HG02588 (cell line): ENCODE results near the gene CPXM2.

ENCODE experiments used
- ATAC-seq: cut with Tn5 transposase; IDR thresholded peaks from one replicate; pipeline ENCODE4 v1.9.1; 2021; ENCODE audit warnings: mild to moderate bottlenecking, moderate library complexity; ENCODE audit not compliant: unreplicated experiment

CPXM2 gene

DNA sequence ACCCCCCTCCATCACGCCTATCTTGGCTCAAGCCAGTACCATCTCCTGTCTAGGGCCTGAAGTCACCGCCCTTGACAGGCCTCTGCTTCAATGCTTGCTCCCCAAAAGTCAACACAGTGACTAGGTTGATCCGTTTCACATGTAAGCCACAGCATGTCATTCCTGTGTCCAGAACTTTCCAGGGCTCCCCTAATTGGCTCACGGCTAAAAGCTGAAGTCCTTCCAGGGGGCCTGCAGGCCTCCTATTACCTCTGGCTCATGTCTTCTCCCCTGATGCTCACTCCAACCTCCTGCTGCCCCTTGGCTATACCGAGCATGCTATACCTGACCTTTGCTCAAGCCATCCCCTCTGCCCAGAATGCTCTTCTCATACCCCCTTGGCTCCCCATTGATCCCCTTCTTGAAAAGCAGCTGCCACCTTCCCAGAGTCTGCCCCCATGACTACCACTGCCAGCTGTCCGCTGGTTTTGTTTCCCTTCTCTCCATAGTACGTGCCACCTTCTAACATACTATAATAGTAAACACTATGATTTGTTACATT is 39.1 kb downstream of the CPXM2 start:
- no peak for ATAC-seq

DNA sequence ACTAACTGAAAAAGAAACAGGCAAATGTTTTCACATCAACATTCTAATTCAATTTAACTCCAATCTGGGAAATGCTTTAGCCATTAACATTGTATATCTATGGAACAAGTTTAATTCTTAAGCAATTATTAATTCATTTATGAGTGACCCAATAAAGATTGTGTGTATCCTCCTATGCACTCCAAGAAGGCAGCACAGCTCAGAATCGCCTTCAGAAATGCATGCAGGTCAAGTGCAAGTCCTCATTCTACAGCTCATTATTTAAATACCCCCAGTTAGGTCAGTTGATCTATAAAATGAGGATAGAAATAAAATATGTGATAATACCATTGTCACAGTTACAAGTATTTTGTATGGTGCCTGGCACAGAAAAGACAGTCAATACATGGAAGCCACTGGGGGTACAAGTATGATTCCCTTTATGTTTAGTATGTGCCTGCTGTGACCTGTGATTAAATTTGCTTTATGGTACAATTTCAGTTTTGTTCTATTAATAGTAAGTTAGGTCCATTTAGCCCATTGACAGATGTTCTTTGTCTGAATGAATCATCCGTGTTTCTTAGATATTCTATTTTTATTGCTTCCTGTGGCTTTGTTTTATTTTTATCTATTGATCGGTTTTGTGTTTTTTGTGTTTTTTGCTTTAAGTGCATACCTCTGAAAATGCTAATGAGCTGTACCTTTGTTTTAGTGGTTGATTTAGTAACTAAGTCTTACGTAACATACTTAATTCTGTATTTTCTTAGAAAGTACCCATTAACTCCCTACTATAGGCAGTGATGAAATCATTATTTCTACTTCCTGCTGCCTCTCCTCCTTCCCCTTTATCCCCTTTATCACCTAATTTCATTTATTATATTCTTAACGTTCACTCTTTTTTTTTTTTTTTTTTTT is 42.8 kb downstream of the CPXM2 start:
- ATAC-seq, result peak; percentile 84

- no peak for ATAC-seq
Measured at GRCh38 chr10:123847686-123848432, 43.7 kb downstream of the CPXM2 start.

DNA sequence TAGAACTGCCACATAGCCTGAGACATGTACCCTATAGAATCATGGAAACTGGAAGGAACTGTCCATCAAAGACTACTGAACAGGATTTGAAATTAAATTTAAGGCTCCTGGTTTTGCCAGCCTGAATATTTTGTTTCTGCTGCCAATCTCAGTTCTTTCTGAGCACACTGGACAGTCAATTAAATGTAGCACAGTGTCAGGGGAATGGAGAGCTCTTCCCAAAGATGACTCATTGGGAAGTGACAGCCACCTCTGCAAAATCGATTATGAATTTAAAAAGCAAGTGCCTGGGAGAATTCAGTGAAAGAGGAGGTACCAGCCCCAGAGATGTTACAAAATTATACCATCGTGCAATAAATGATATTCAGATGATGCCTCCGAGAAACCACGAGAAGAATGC is 47.8 kb downstream of the CPXM2 start:
- ATAC-seq, result no peak

- no peak for ATAC-seq
Measured at GRCh38 chr10:123842692-123843385, 48.8 kb downstream of the CPXM2 start.

GRCh38 chr10:123841560-123841959 is 50.0 kb downstream of the CPXM2 start:
- no peak for ATAC-seq

DNA sequence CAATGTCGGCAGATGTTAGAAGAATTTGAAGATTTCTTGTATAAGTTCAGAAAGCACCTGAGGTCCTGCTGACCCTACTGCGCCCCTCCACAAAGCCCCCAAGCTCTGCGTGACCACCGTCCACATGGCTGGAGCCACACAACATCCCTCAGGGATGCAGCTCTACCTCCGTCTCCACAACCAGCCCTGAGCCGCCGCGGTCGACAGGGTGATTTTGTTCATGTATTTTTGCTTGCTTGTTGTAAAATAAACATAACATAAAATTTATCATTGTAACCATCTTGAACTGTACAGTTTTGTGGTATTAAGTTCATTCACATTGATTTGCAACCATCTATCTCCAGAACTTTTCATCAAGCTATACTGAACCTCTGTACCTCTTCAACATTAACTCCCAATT is 50.5 kb downstream of the CPXM2 start:
- no peak for ATAC-seq

GRCh38 chr10:123840714-123841113 is 50.9 kb downstream of the CPXM2 start:
- no peak for ATAC-seq

DNA sequence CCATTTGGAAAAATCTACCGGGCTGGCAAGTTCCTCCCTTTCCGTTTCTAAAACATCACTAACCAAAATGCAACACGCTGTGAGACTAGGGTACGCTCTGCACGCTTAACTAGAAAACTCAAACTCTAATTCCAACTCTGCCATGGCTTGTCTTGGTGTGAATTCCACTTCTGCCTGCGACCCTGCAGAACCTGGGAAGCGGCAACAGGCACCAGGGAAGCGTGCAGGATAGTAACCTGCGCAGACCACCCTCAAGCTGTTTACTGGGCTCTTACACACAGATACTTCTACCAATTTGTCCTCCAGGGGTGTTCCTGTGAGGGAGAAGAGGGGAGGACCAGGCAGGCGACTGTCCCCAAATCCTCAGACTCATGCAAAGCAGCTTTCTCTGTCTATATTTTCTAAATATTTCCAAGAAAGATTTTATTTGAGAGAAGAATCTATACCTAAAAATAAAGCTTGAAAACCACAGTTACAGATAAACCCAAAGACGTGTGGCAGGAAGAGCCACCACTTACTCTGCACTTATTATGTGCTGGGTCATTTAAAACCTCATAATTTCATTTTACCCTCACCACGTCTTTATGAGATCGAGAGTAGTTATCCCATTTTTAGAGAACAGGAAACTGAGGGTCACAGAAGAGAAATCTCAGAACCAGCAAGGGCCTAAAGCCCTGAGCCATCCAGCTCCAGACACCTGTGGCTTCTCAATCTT is 52.9 kb downstream of the CPXM2 start:
- no peak for ATAC-seq

GRCh38 chr10:123837756-123838155 is 53.9 kb downstream of the CPXM2 start:
- ATAC-seq, result no peak

- no peak for ATAC-seq
Measured at GRCh38 chr10:123836418-123837145, 55.0 kb downstream of the CPXM2 start.

DNA sequence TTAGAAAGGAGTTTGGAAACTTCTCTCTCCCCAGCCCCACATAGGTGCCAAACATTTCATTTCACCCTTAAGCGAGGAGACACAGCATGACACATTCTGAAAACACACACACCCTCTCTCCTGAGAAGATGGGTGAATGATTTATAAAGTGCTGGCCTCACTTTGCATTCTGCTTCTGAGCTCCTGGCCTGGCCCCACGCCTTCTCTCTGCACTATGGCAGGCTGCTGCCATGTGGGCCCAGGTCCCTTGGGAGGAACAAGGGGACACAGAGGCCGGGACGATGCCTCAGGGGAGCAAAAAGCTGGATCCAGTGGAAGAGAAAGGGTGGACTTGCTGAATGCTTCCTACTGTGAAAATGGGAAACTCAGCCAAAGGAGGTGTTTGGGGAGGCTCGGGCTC is 56.0 kb downstream of the CPXM2 start:
- ATAC-seq, result peak; percentile 96

GRCh38 chr10:123833170-123833850 is 58.3 kb downstream of the CPXM2 start:
- no peak for ATAC-seq

GRCh38 chr10:123831259-123831658 is 60.3 kb downstream of the CPXM2 start:
- no peak for ATAC-seq

- ATAC-seq, result no peak
Measured at GRCh38 chr10:123821136-123821535, 70.5 kb downstream of the CPXM2 start.

DNA sequence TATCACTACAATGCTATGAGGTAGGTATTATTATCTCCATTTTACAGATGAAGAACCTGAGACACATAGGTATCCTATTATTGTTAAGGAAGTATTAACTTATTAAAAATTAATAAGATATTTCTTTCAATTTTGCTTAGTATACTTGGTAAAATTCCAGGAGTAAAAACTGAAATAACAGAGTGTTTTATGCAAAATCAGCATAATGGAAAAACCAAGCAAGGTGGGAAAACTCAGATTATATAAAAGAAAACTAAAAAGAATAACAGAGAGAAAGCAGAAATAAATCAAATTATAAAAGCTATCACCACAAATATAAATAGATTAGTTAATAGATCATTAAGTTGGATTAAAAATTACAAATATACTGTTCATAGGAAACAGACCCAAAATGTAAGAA is 82.0 kb downstream of the CPXM2 start:
- no peak for ATAC-seq

- ATAC-seq, result no peak
Measured at GRCh38 chr10:123808906-123809305, 82.7 kb downstream of the CPXM2 start.

GRCh38 chr10:123808286-123808685 is 83.3 kb downstream of the CPXM2 start:
- no peak for ATAC-seq

- ATAC-seq, result no peak
Measured at GRCh38 chr10:123807444-123808035, 84.1 kb downstream of the CPXM2 start.
